Panc1 (cell line): ENCODE measurements around the gene SPNS3. TPM values are rescaled to one million over a fixed set of nuclear protein-coding genes. Genes with fewer than 3 reads are reported as not detected.

Experiments used
- ATAC-seq: fragments of 200-7000 bp; cut with Tn5 transposase; 2 replicates; pipeline ENCODE4 v1.9.1; 2020; ENCODE audit warnings: mild to moderate bottlenecking, moderate library complexity
- BruUV-seq: library from RNA; stranded (reverse); fragments of 400-500 nt; replicated peaks from 2 replicates; lab custom pipeline; 2021; lab: Mats Ljungman, UMichigan
- CTCF ChIA-PET: fragments of 300-600 bp; sonication (Branson Sonifier 250); formaldehyde crosslinking; loops from one replicate; lab custom pipeline; 2022; ENCODE audit warnings: antibody characterized with exemption; lab: Charles Lee
- POLR2A ChIA-PET: fragments of 300-600 bp; sonication (Branson Sonifier 250); formaldehyde crosslinking; loops from one replicate; lab custom pipeline; 2022; ENCODE audit warnings: antibody characterized with exemption; lab: Charles Lee
- DNase-seq: peaks from one replicate; pipeline ENCODE4 v3.0.0-alpha.2; 2010; ENCODE audit warnings: low read depth, low spot score
- H3K27ac ChIP-seq: 2 replicates; pipeline ENCODE4 v1.5.1; 2011; ENCODE audit warnings: mild to moderate bottlenecking, low read length, inconsistent platforms
- H3K27me3 ChIP-seq: fragments of 200-500 bp; sonication (Bioruptor generic); 2 replicates; pipeline ENCODE4 v1.6.0; 2014; ENCODE audit warnings: low read length, inconsistent platforms; ENCODE audit not compliant: control insufficient read depth, insufficient read depth
- H3K36me3 ChIP-seq: fragments of 200-500 bp; sonication (Bioruptor generic); 2 replicates; pipeline ENCODE4 v1.5.1; 2014; ENCODE audit warnings: inconsistent platforms, mild to moderate bottlenecking, low read length, moderate library complexity; ENCODE audit not compliant: control insufficient read depth, insufficient read depth
- H3K4me1 ChIP-seq: 2 replicates; pipeline ENCODE4 v1.5.1; 2011; ENCODE audit warnings: inconsistent platforms, mild to moderate bottlenecking, low read length, moderate library complexity; ENCODE audit not compliant: control insufficient read depth, insufficient read depth
- H3K4me3 ChIP-seq, 2 experiments: 2 replicates each; pipeline ENCODE4 v1.5.1; 2011 to 2012; ENCODE audit warnings: low read depth in 2 of 2, low read length in 2 of 2, mild to moderate bottlenecking in 2 of 2, inconsistent platforms in 1 of 2, moderate library complexity in 1 of 2
- H3K9me3 ChIP-seq: fragments of 200-500 bp; sonication (Bioruptor generic); 2 replicates; pipeline ENCODE4 v1.5.1; 2014; ENCODE audit warnings: low read depth, mild to moderate bottlenecking, inconsistent platforms, low read length, moderate library complexity; ENCODE audit not compliant: control insufficient read depth, insufficient read depth
- CTCF ChIP-seq: fragments of 450-650 bp; IDR thresholded peaks from 2 replicates; pipeline ENCODE4 v1.5.1; 2017; ENCODE audit warnings: mild to moderate bottlenecking
- POLR2AphosphoS5 ChIP-seq: IDR thresholded peaks from 2 replicates; pipeline ENCODE4 v1.6.1; 2012; ENCODE audit warnings: mild to moderate bottlenecking, low read depth, low read length, moderate library complexity
- REST ChIP-seq, 2 experiments: IDR thresholded peaks; 2 replicates each; pipeline ENCODE4 v1.6.1; 2011 to 2012; ENCODE audit warnings: low read depth in 2 of 2, control low read depth in 1 of 2, low read length in 1 of 2, mild to moderate bottlenecking in 1 of 2, moderate library complexity in 1 of 2; ENCODE audit not compliant: insufficient read depth in 1 of 2
- SIN3A ChIP-seq: IDR thresholded peaks from 2 replicates; pipeline ENCODE4 v1.6.1; 2012; ENCODE audit warnings: low read depth, mild to moderate bottlenecking, low read length, moderate library complexity, borderline replicate concordance; ENCODE audit not compliant: insufficient read depth
- TCF7L2 ChIP-seq: IDR thresholded peaks from 2 replicates; pipeline ENCODE4 v1.6.1; 2011; ENCODE audit warnings: mild to moderate bottlenecking, low read depth, low read length, inconsistent platforms
- in situ Hi-C: cut with HindIII; loops from 2 replicates; pipeline ENCODE4 v1.10.0; 2016; ENCODE audit warnings: low sequenced_read_pairs, low pct_unique_long_range_greater_than_20kb
- intact Hi-C: fragments of 100-400 bp; cut with micrococcal nuclease; formaldehyde crosslinking; loops from one replicate; pipeline ENCODE4 v1.10.0; 2022; ENCODE audit not compliant: unreplicated experiment
- total RNA-seq: library from RNA; stranded (reverse); gene quantifications from one replicate; pipeline ENCODE4 v1.2.1, GENCODE V29; 2021; ENCODE audit not compliant: unreplicated experiment

Gene SPNS3
- total RNA-seq, 1 experiment from 2014 or later = 0.10 TPM

GRCh38 chr17:4479982-4480751 lies 46.4 kb downstream of the SPNS3 start:
- DNase-seq (no peak), ATAC-seq (no peak)
- Histone ChIP-seq H3K9me3 (no peaks in the 10 kb centered on the region), H3K27ac (no peak overlapping the region), H3K36me3 (no peaks in the 10 kb centered on the region), H3K27me3 (no peaks in the 10 kb centered on the region), H3K4me1 (peaks cover 6% of the 10 kb centered on the region), H3K4me3 (no peak overlapping the region)
- POLR2A ChIA-PET = no interaction called here
- CTCF ChIA-PET = no interaction called here
- TF ChIP-seq CTCF (no peak), POLR2AphosphoS5 (no peak), TCF7L2 (no peak), REST (IDR thresholded peaks at IDR 0.05; ENCODE audit: insufficient read depth in 1 of 2, low read depth in 2 of 2, low read length in 1 of 2) (no peak), SIN3A (no peak)
- intact Hi-C loops (no loop called here), in situ Hi-C loops (no loop called here)
- no TSS peak for BruUV-seq

- in situ Hi-C loops = no loop called here
- H3K27ac ChIP-seq = no peak overlapping the region
- no peaks in the 10 kb centered on the region for H3K27me3 ChIP-seq
- intact Hi-C loops = no loop called here
- TF ChIP-seq CTCF = no peak
- no peak for TF ChIP-seq SIN3A
- TF ChIP-seq REST (IDR thresholded peaks at IDR 0.05; ENCODE audit: insufficient read depth in 1 of 2, low read depth in 2 of 2, low read length in 1 of 2) = no peak
- no peak for TF ChIP-seq TCF7L2
- H3K4me1 ChIP-seq = peaks cover 6% of the 10 kb centered on the region
- ChIA-PET CTCF (no interaction called here), POLR2A (no interaction called here)
- no peaks in the 10 kb centered on the region for H3K36me3 ChIP-seq
- DNase-seq = no peak
- H3K4me3 ChIP-seq = no peak overlapping the region
- H3K9me3 ChIP-seq = no peaks in the 10 kb centered on the region
- ATAC-seq = no peak
- BruUV-seq = no TSS peak
Measured at GRCh38 chr17:4480929-4481898, 47.5 kb downstream of the SPNS3 start.
